22Rv1 (cell line): ENCODE results near the gene SAMD11.

ENCODE experiments used
- H3K27ac ChIP-seq: fragments of 450-650 bp; 2 replicates; pipeline ENCODE4 v1.5.1; 2017
- CTCF ChIP-seq: fragments of 450-650 bp; IDR thresholded peaks from 2 replicates; pipeline ENCODE4 v1.5.1; 2017; ENCODE audit warnings: mild to moderate bottlenecking
- ZFX ChIP-seq: fragments of 450-650 bp; IDR thresholded peaks from 2 replicates; pipeline ENCODE4 v1.6.1; 2017; ENCODE audit warnings: antibody characterized with exemption, borderline replicate concordance

SAMD11 gene

GRCh38 chr1:921011-921837 is 2.5 kb upstream of the SAMD11 start:
- TF ChIP-seq ZFX (no peak), CTCF (no peak; the same call in none of the 2 replicates)
- peak overlapping the region; percentile 91 for H3K27ac ChIP-seq

GRCh38 chr1:923991-924655 is 400 bp downstream of the SAMD11 start:
- H3K27ac ChIP-seq: peak overlapping the region; percentile 91

DNA sequence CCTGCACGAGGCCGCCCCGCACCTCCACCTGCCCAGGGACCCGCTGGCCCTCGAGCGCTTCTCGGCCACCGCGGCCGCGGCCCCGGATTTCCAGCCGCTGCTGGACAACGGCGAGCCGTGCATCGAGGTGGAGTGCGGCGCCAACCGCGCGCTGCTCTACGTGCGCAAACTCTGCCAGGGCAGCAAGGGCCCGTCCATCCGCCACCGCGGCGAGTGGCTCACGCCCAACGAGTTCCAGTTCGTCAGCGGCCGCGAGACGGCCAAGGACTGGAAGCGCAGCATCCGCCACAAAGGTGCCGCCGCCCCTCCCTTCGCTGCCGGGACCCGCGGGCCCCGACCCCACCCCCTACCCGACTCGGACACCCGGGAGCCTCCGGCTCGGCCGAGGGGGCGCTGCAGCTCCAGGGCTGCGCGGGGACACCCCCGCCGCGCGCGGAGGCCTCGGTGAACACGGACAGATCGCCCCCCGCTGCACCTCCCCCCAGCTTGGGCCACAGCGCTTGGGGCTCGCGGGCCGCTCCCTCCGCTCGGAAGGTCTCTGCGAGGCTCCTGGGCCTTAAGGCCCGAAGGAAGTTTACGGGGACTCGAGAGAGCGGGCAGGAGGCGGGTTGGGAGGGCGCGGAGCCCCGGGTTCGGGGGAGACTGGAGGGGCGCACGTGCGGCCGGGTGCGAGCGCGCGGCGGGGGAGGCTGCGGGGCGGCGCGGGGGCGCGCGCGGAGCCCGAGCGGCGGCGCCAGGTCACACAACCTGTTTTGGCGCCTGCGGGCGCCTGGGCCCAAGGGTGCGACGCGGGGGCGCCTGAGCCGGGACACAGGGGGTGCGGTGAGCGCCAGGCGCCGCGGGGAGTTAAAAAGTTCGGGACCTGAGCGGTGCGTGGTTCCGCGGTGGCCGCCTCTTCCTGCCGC is 1.2 kb downstream of the SAMD11 start:
- TF ChIP-seq CTCF (0 out of 2 replicates have a peak, but pooled peaks have one; percentile 2), ZFX (no peak)
- peak overlapping the region; percentile 91 for H3K27ac ChIP-seq

More at GRCh38 chr1:923991-924655, 400 bp downstream of the SAMD11 start:
- TF ChIP-seq ZFX (no peak), CTCF (no peak)

DNA sequence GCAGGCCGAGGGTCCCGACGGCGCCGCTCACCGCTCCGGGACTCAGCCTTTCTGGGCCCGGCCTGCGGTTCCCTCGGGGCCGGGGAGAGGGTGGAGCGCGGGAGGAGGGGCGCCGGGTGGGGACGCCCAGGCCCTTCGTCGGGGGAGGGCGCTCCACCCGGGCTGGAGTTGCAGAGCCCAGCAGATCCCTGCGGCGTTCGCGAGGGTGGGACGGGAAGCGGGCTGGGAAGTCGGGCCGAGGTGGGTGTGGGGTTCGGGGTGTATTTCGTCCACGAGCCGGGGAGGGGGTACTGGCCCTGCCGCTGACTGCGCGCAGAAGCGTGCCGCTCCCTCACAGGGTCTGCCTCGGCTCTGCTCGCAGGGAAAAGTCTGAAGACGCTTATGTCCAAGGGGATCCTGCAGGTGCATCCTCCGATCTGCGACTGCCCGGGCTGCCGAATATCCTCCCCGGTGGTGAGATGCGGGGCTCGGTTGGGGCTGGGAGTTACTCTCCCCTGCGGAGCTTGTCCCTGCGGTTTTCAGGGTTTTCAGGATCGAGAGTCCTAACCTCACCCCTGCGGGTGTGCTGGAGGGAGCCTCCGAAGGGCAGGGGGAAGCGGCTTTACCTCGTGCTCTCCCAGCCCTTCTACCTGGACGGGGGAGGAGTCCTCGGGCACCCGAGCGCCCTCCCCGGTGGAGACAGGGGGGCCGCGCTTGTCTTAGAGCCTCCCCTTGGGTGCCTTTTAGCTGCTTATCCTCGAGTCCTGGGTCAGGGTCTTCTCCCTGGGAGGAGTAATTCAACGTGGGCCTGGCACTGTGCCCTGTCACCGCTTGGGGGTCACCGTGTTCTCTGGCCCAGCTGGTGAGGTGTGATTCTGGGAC is 2.1 kb downstream of the SAMD11 start:
- peak overlapping the region; percentile 91 for H3K27ac ChIP-seq
- TF ChIP-seq ZFX (no peak), CTCF (no peak)

DNA sequence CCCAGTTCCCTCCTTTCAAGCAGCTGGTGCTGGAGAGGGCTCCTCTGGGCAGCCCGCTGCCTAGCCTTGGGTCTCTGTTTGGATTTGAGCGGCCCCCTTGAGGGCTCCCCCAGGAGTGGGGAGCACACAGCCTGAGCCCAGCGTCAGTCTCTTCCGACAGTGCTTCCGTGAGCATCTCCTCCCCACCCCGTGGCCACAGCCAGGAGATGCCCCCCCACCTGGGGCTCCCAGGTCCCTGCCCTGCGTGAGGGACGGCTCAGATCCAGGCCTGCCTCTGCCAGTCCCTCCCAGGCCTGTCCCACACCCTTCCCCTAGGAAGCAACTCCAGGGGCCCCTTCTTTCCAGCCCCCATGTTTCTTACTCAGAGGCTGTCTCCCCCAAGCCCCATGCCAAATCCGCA is 3.5 kb downstream of the SAMD11 start:
- H3K27ac ChIP-seq: peak overlapping the region; percentile 91
- TF ChIP-seq ZFX (no peak), CTCF (no peak)

GRCh38 chr1:927748-928147 is 4.0 kb downstream of the SAMD11 start:
- peak overlapping the region; percentile 91 for H3K27ac ChIP-seq
- TF ChIP-seq ZFX: no peak
- no peak for TF ChIP-seq CTCF
